Kidney epithelial cell (primary cell): ENCODE data around the gene SMAP1. TPM values are rescaled to one million over a fixed set of nuclear protein-coding genes. Genes with fewer than 3 reads are reported as not detected.
A peak's percentile ranks its signal among the peaks of the same experiment; 100 is the strongest.

Experiments used
- DNase-seq: peaks from one replicate; pipeline ENCODE4 v3.0.0-alpha.2; 2010; ENCODE audit warnings: low read depth
- H3K27me3 ChIP-seq: 2 replicates; pipeline ENCODE4 v1.6.0; 2011; ENCODE audit warnings: low read length; ENCODE audit not compliant: control insufficient read depth, insufficient read depth
- H3K36me3 ChIP-seq: 2 replicates; pipeline ENCODE4 v1.5.1; 2011; ENCODE audit warnings: low read length; ENCODE audit not compliant: control insufficient read depth, insufficient read depth
- H3K4me3 ChIP-seq: 2 replicates; pipeline ENCODE4 v1.5.1; 2011; ENCODE audit warnings: low read depth, mild to moderate bottlenecking, control low read depth, low read length
- total RNA-seq: library from RNA; depleted of rRNA; stranded (reverse); fragments of >200 nt; gene quantifications from 2 replicates; pipeline ENCODE4 v1.2.3, GENCODE V29; 2015
- TF ChIP-seq, protein P1 (sequence below): IDR thresholded peaks from 2 replicates; pipeline ENCODE4 v1.5.1; 2011; ENCODE audit warnings: mild to moderate bottlenecking, moderate library complexity, low read length, control low read depth, inconsistent platforms; ENCODE audit not compliant: insufficient read depth, poor library complexity, severe bottlenecking

SMAP1 gene
- total RNA-seq, 1 donor from 2014 or later, result 27.5 TPM

DNA sequence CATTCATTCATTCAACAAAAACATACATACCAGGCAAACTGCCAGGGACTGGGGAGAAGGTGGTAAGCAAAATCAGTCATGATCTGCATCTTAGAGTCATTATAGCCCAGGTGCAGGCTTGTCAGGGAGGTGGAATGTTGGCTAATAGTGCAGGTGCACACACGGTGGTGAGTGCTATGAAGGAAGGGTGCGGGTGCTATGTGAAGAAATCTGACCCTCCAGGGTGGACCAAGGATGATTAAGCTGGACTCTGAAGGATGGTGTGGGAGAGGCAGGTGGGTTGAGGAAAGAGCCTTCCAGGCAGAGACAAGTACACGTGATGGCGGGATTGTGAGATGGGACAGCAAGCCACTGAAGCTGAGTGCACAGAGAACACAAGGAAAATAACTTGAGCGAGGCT is 211.8 kb downstream of the SMAP1 start:
- no peaks in the 10 kb centered on the region for H3K36me3 ChIP-seq
- TF ChIP-seq, protein P1, sequence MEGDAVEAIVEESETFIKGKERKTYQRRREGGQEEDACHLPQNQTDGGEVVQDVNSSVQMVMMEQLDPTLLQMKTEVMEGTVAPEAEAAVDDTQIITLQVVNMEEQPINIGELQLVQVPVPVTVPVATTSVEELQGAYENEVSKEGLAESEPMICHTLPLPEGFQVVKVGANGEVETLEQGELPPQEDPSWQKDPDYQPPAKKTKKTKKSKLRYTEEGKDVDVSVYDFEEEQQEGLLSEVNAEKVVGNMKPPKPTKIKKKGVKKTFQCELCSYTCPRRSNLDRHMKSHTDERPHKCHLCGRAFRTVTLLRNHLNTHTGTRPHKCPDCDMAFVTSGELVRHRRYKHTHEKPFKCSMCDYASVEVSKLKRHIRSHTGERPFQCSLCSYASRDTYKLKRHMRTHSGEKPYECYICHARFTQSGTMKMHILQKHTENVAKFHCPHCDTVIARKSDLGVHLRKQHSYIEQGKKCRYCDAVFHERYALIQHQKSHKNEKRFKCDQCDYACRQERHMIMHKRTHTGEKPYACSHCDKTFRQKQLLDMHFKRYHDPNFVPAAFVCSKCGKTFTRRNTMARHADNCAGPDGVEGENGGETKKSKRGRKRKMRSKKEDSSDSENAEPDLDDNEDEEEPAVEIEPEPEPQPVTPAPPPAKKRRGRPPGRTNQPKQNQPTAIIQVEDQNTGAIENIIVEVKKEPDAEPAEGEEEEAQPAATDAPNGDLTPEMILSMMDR, result no peak
- no peak for DNase-seq
- peaks cover 3% of the 10 kb centered on the region for H3K27me3 ChIP-seq
- H3K4me3 ChIP-seq, result no peak overlapping the region

DNA sequence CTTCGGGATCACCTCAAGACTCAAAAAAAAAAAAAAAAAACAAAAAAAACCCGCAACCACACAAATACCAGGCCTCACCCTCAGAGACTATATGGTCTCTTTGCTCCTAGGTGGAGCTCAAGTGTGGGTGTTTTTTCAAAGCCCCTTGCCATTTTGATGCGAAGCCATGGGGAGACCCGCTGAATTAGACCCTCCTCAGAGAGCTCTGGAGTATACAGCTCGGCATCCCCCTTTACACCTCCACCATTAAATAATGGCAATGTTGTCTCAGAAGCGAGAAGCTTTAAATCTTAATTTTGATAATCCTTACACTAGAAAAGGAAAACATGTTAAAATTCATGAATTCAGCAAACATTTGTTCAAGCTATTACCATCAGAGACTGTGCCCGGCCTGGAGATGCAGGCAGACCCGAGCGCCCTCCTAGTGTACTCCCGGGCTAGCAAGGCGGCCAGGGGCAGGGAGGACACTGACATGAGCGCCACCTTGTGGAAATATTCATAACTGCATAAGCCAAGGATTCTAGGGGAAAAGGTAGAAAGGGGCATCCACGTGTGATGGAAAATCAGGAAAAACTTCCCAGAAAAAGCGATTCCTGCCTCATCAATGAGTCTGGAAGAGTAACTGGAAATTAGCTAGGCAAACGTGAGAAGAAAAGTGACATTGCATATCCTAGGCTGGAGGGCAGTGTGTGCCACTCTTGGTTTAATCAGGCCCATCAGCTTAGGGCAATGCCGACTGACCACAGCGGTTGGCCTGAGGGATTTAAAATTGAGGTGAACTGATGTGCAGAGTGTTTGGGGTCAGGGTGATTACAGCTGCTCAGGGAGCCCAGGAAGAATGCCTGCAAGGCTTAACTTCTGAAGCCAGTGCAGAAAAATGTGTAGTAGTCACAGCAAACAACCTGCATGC is 216.6 kb downstream of the SMAP1 start:
- TF ChIP-seq, protein P1, result peak; percentile 77
- no peak for DNase-seq

DNA sequence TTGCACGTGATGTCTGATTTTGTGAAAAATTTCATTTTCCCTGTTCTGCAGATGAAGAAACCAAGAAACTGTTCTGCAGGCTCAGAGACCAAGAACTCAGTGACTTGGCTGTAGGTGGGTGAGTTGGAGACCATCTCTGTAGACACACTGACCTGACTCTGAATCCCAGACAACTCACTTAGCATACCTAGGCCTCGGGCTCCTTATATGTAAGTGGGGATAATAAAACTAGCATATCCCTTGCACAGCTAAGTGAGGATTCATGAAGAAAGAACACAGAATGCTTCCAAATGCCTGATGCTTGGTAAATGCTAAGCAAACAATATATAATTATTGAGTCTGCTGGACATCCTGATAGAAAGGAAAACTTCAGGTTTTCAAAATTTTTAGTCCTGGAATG is 218.4 kb downstream of the SMAP1 start:
- Histone ChIP-seq H3K36me3 (no peaks in the 10 kb centered on the region), H3K27me3 (no peaks in the 10 kb centered on the region), H3K4me3 (no peak overlapping the region)
- no peak for DNase-seq
- TF ChIP-seq, protein P1, result no peak

More for the DNA sequence above, 216.6 kb downstream of the SMAP1 start:
- Histone ChIP-seq H3K27me3 (no peaks in the 10 kb centered on the region), H3K36me3 (no peaks in the 10 kb centered on the region), H3K4me3 (no peak overlapping the region)

DNA sequence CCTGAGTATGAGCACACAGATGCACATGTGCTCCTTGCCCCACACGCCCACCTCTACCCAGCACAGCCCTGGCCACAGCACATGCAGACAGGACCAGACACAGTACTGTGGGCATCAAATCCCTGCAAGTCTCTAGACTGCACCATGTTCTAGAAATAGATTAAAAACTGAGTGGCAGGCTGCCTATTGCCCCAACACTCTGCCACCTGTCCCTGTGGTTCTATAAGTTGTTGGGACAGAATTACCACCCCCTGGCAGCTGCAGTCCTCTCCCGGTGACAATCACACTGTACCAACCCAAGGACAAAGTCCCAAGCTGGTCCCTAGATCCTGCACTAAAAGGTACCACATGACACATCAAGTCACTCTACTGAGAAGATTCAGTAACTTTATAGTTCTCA is 219.0 kb downstream of the SMAP1 start:
- H3K36me3 ChIP-seq, result no peaks in the 10 kb centered on the region
- DNase-seq, result no peak

DNA sequence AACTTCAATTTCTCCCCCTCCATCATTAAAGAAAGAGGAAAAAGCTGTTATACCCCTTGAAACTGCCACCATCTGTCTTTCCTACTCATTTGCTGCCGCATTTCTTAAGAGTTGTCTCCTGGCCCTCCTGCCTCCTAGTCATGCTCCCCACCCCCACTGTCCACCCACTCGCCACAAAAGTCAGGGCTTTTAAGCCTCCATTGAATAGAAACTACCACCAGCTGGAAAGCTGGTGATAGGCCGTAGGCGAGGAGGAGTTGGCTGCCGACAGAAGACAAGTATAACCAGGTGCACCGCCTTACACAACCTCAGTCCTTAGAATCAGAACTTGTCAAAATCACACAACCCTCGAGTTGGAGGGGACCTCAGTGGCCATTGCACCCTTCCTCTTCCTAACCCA is 221.6 kb downstream of the SMAP1 start:
- no peaks in the 10 kb centered on the region for H3K27me3 ChIP-seq
- no peaks in the 10 kb centered on the region for H3K36me3 ChIP-seq
- H3K4me3 ChIP-seq, result no peak overlapping the region
- no peak for DNase-seq
- TF ChIP-seq, protein P1, result no peak

More for the DNA sequence above, 219.0 kb downstream of the SMAP1 start:
- Histone ChIP-seq H3K27me3 (no peaks in the 10 kb centered on the region), H3K4me3 (no peak overlapping the region)
- TF ChIP-seq, protein P1, result no peak
